Measurements from ENCODE around the gene FUT7.

Gene FUT7

DNA sequence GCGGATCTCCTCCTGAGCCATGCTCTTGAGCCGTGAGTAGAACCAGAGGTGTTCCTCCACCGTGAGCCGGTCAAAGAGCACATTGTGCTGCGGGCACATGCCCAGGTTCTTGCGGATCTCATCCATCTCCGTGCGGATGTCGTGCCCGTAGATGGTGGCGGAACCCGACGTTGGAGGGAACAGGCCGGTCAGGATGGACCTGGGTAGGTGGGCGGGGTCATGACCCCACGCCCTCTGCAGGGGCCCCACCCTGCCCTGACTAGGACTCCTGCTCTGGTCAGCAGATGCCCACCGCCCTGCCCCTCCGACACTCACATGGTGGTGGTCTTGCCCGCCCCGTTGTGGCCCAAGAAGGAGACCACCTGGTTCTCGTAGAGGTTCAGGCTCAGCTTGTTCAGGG lies 15.9 kb downstream of the FUT7 start:
- DNase-seq (ENCODE audit: low spot score): no peak
- H3K4me1 Mint-ChIP-seq (ENCODE audit: low read depth): no peaks in the 10 kb centered on the region
- no peaks in the 10 kb centered on the region for H3K36me3 Mint-ChIP-seq (ENCODE audit: low read depth)
- no peak overlapping the region for H3K27ac Mint-ChIP-seq
- H3K9me3 Mint-ChIP-seq: no peaks in the 10 kb centered on the region
- H3K27me3 Mint-ChIP-seq (ENCODE audit: low read depth): no peaks in the 10 kb centered on the region
- H3K4me3 Mint-ChIP-seq: no peak overlapping the region

DNA sequence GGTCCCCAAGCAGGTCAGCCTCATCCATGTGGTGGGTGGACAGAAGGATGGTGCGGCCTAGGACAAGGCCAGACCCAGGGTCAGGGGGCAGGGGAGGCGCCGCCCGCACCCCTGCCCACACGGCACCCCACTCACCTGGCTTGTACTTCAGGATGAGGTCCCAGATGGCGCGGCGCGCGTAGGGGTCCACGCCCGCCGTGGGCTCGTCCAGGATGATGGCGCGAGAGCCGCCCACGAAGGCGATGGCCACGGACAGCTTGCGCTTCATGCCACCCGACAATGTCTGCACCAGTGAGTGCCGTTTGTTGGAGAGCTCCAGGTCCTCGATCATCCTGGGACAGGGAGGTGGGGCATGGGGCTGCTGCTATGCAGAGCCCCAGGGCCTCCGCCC lies 16.4 kb downstream of the FUT7 start:
- Mint-ChIP-seq H3K4me3 (no peak overlapping the region), H3K27ac (no peak overlapping the region), H3K4me1 (ENCODE audit: low read depth) (no peaks in the 10 kb centered on the region), H3K9me3 (no peaks in the 10 kb centered on the region), H3K36me3 (ENCODE audit: low read depth) (no peaks in the 10 kb centered on the region), H3K27me3 (ENCODE audit: low read depth) (no peaks in the 10 kb centered on the region)
- no peak for DNase-seq (ENCODE audit: low spot score)

DNA sequence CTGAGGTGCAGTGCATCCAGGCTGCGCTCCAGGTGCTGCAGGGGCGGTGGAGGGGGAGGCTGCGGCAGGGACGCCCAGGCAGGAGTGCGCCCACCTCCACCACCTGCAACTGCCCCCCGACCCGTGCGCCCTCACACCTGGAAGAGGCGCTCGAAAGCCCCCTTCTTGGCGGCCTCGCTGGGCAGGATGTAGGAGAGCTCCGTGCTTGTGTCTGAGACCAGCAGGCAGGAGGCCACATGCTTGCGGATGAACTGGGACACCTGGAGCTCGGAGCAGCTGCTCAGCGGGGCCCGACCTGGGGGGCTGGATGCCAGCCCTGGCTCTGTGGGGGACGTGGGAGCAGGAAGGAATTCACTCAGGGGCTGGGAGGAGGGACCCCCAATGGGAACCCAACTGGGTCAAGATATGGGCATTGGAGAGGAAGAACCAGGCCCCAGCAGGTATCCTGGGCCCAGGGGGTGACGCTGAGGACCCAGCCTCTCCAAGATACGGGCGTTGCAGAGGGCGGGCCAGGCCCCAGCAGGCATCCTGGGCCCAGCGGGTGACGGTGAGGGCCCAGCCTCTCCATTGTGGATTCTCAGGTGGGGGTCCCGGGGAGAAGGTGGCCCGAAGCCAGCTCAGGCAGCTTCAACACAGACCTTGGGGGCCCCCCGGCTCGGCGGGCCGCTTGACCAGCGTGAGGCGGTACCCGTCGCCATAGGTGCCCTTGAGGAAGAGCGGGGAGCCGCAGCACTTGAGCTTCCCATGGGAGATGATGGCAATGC lies 16.9 kb downstream of the FUT7 start:
- no peak overlapping the region for H3K4me3 Mint-ChIP-seq
- H3K4me1 Mint-ChIP-seq (ENCODE audit: low read depth): no peaks in the 10 kb centered on the region
- no peaks in the 10 kb centered on the region for H3K27me3 Mint-ChIP-seq (ENCODE audit: low read depth)
- H3K27ac Mint-ChIP-seq: no peak overlapping the region
- no peaks in the 10 kb centered on the region for H3K9me3 Mint-ChIP-seq
- H3K36me3 Mint-ChIP-seq (ENCODE audit: low read depth): no peaks in the 10 kb centered on the region
- no peak for DNase-seq (ENCODE audit: low spot score)

DNA sequence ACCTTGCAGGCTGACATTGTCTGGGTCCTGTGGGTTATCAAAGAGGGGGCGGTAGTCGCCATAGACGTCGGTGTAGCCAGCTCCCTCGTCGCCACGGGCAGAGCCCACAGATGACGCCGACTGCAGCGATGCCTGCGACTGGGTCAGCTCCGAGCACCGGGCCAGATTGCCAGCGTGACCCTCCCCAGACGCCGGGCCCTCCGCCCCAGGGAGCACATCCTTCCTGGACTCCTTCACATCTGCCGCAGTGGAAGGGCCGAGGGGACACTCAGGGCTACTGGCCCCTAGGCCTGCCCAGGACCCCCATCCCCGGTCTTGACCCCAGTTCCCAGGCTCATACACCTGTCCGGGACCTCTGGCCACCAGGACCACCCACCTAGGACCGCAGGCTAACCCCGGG lies 17.7 kb downstream of the FUT7 start:
- Mint-ChIP-seq H3K4me3 (no peak overlapping the region), H3K27ac (no peak overlapping the region)

DNA sequence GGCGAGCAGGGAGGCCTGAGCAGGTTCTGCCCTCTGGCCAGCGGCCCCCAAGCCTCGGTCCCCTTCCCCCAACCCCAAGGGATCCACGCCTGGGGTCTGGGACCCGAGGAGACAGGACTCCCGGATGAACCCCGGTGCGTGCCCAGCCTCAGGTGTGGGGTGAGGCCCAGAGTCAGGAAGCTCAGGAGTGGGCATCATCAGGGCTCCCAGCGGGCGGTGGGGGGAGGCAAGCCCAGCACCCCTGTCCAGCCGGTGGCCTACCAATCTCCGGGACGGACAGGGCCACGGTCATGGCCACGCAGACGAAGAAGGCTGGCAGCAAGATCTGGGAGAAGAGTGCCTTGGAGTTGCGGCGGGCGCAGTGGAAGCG lies 18.3 kb downstream of the FUT7 start:
- no peaks in the 10 kb centered on the region for H3K36me3 Mint-ChIP-seq (ENCODE audit: low read depth)
- no peaks in the 10 kb centered on the region for H3K27me3 Mint-ChIP-seq (ENCODE audit: low read depth)
- H3K9me3 Mint-ChIP-seq: no peaks in the 10 kb centered on the region

More for the DNA sequence above, 17.7 kb downstream of the FUT7 start:
- H3K4me1 Mint-ChIP-seq (ENCODE audit: low read depth): no peaks in the 10 kb centered on the region
- DNase-seq (ENCODE audit: low spot score): no peak
- H3K27me3 Mint-ChIP-seq (ENCODE audit: low read depth): no peaks in the 10 kb centered on the region
- H3K9me3 Mint-ChIP-seq: no peaks in the 10 kb centered on the region
- H3K36me3 Mint-ChIP-seq (ENCODE audit: low read depth): no peaks in the 10 kb centered on the region

DNA sequence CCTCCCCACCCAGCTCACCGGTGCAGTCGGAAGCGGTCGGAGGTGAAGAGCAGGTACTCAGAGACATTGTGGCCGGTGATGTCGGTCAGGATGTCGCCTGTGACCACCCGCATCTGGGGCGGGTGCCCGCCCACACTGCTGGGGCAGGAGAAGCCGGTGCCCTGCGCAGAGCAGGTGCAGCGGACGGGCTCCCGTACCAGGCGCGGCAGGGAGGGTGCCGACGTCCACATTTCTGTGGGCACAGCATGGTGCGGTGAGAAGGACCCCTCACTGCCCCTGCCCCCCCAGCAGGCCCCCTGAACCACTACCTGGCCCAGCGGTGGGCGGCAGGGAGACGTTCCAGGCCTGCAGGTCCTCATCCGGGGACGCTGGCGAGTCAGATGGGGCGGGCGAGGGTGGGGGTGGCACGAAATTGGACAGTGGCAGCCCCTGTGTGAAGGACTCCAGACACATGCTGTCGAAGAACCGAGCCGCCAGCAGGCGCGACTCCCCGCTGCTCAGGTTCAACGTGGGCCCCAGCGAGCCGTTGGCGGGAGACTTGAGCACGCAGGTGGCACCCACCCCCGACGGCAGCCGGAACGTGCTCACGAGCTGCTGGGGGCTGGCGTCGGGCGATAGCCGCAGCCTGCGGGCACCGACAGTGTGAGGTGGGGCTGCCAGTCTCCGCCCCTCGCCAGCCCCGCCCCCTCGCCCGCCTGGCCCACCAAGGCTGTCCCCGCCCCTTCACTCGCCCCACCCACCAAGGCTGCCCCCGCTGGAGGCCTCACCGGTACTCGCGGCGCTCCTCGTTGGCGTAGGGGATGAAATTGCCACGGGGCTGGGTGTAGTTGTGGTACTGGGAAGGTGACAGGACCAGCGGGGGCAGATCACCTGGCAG lies 19.0 kb downstream of the FUT7 start:
- no peak for DNase-seq (ENCODE audit: low spot score)
- H3K27me3 Mint-ChIP-seq (ENCODE audit: low read depth): no peaks in the 10 kb centered on the region
- H3K9me3 Mint-ChIP-seq: no peaks in the 10 kb centered on the region
- H3K4me1 Mint-ChIP-seq (ENCODE audit: low read depth): no peaks in the 10 kb centered on the region
- H3K4me3 Mint-ChIP-seq: no peak overlapping the region
- H3K27ac Mint-ChIP-seq: no peak overlapping the region
- no peaks in the 10 kb centered on the region for H3K36me3 Mint-ChIP-seq (ENCODE audit: low read depth)

More for the DNA sequence above, 18.3 kb downstream of the FUT7 start:
- Mint-ChIP-seq H3K4me3 (no peak overlapping the region), H3K4me1 (ENCODE audit: low read depth) (no peaks in the 10 kb centered on the region), H3K27ac (no peak overlapping the region)
- DNase-seq (ENCODE audit: low spot score): no peak

DNA sequence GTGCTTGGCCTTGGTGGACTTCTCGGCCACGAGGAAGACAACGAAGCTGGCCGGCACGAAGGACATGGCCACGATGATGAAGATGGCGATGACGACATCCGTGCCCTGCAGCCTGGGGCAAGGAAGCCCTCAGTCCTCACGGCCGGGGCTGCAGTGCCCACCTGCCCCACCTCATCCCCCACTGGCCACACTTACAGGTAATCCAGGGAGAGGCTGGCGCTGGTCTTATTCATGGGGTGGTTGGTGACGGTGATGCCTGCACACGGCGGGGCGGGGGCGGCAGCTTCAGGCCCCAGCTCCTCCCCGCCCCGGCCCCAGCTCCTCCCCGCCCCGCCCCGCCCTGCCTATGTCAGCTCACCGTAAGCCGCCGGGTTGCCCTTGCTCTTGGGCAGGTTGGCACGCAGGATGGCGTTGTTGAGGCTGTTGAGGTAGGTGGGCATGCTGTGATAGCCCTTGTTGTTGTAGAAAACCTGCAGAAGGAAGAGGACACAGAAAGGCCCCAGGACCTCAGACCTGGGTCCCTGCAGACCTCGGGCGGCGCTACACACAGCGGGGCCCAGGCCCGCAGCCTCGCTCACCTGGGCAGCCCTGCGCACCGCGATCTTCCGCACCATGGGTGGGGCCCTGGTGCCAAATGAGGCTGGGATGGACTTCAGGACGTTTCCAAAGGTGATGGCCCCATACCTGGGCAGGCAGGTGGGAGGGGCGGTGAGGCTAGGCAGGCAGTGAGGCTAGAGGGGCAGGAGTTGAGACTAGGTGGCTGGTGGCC lies 19.8 kb downstream of the FUT7 start:
- Mint-ChIP-seq H3K4me3 (no peak overlapping the region), H3K36me3 (ENCODE audit: low read depth) (no peaks in the 10 kb centered on the region), H3K4me1 (ENCODE audit: low read depth) (no peaks in the 10 kb centered on the region), H3K27me3 (ENCODE audit: low read depth) (no peaks in the 10 kb centered on the region), H3K27ac (no peak overlapping the region), H3K9me3 (no peaks in the 10 kb centered on the region)
- no peak for DNase-seq (ENCODE audit: low spot score)

DNA sequence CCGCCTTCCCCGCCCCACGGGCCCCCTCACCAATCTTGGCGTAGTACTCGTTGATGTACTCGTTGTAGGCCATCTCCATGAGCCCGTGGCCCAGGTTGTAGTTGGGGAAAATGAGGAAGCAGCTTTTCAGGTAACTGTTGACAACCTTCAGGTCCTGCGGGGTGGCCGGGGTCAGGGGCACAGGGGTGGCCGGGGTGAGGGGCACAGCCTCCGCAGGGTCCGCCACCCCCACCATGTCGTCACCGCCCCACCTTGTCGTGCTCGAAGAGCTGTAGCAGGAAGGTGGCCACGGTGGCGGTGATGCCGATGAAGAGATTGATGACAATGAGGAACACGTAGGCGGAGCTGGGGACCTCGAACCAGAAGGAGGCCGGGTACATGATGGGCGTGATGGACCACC lies 20.7 kb downstream of the FUT7 start:
- Mint-ChIP-seq H3K27me3 (ENCODE audit: low read depth) (no peaks in the 10 kb centered on the region), H3K4me3 (no peak overlapping the region), H3K27ac (no peak overlapping the region), H3K36me3 (ENCODE audit: low read depth) (no peaks in the 10 kb centered on the region), H3K9me3 (no peaks in the 10 kb centered on the region), H3K4me1 (ENCODE audit: low read depth) (no peaks in the 10 kb centered on the region)
- no peak for DNase-seq (ENCODE audit: low spot score)

DNA sequence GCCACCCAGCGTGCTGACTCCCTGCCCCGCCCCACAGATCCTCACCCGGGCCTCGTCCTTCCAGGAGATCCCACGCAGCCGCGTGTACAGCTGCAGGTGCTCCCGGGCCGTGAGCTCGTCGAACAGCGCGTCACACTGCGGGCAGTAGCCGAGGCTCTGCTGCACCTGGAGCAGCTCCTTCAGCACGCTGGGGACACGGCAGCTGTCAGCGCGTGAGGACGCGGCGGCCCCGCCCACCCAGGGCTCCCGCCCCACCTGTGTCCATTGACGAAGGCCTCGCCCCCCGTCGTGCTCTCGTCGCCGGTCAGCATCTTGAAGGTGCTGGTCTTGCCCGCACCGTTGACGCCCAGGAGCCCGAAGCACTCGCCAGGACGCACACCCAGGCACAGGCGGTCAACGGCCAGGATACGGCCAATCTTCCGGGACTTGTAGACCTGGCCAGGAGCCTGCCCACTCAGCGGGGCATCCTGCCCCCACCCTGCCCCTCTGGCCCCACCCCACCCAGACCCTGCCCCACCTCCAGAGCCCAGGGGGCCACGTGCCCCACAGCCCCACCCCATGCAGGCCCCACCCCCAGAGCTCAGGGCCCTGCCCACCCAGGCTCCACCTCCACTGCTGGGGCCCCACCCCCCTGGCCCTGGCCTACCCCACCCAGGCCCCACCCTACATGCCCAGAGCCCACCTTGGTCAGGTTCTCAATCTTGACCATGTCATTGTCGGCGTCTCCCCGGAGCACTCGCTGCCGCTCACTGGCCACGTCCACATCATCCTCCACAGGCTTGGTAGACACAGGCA lies 21.8 kb downstream of the FUT7 start:
- Mint-ChIP-seq H3K9me3 (no peaks in the 10 kb centered on the region), H3K4me3 (no peak overlapping the region), H3K4me1 (ENCODE audit: low read depth) (no peaks in the 10 kb centered on the region), H3K36me3 (ENCODE audit: low read depth) (no peaks in the 10 kb centered on the region), H3K27ac (no peak overlapping the region), H3K27me3 (ENCODE audit: low read depth) (no peaks in the 10 kb centered on the region)
- no peak for DNase-seq (ENCODE audit: low spot score)

DNA sequence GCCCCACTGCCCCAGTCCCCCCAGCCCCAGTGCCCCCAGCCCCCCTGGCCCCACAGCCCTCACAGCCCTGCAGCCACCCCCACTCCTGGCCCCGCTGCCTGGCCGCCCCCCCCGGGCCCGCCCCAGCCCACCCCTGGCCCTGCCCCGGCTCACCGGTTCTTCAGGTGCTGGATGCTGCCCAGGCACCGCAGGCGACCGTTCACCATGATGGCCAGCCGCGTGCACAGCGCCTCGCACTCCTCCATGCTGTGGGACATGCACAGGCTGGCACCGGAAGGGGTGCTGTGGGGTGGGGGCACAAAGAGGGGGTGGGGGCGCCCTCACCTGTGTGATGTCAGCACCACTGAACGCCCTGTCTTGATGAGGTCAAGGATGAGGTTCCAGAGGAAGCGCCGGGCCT lies 22.7 kb downstream of the FUT7 start:
- Mint-ChIP-seq H3K36me3 (ENCODE audit: low read depth) (no peaks in the 10 kb centered on the region), H3K27me3 (ENCODE audit: low read depth) (no peaks in the 10 kb centered on the region), H3K27ac (no peak overlapping the region), H3K4me1 (ENCODE audit: low read depth) (no peaks in the 10 kb centered on the region), H3K9me3 (no peaks in the 10 kb centered on the region), H3K4me3 (no peak overlapping the region)
- no peak for DNase-seq (ENCODE audit: low spot score)

DNA sequence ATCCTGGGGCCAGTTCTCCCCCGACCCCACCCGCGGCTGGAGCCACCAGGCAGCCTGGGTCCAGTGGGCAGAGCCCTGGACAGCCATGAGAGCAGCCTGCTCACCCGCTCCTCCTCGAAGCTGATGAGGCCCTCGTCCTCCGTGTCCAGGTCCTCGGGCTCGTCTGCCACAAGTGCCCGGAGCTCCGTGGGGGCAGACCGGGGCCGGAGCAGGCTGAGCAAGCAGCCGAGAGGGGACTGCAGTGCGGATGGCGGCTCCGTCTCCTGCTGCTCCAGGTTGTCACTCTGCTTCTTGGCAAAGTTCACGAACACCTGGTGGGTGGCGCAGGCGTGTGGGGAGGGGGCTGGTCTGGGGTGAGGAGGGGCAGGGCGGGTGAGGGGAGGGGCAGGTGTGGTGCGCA lies 23.6 kb downstream of the FUT7 start:
- Mint-ChIP-seq H3K4me3 (no peak overlapping the region), H3K4me1 (ENCODE audit: low read depth) (no peaks in the 10 kb centered on the region), H3K27ac (no peak overlapping the region), H3K27me3 (ENCODE audit: low read depth) (no peaks in the 10 kb centered on the region), H3K36me3 (ENCODE audit: low read depth) (no peaks in the 10 kb centered on the region), H3K9me3 (no peaks in the 10 kb centered on the region)
- DNase-seq (ENCODE audit: low spot score): no peak

DNA sequence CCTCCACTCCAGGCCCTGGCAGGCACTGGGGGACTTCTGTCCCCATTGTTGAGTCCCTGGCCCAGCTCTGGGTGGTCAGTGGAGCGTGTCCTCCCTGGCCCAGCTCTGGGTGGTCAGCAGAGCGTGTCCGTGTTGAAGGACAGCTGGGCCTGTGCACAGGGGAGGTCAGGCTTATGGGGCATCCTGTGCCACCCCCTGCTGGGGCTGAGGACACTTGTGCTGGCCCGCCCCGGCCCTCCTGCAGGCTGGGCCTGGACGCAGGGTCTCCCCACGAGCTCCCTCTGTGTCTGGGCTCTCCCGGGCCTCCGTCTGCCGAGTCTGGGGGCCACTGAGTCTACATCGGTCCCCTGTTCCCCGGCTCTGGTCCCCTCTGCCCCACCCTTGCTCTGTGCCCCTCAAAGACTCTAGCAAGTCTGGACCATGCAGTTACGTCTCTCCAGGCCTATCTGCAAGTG lies 24.0 kb downstream of the FUT7 start:
- no peak overlapping the region for H3K27ac Mint-ChIP-seq
- no peaks in the 10 kb centered on the region for H3K36me3 Mint-ChIP-seq (ENCODE audit: low read depth)
- no peak overlapping the region for H3K4me3 Mint-ChIP-seq
- DNase-seq (ENCODE audit: low spot score): no peak
- no peaks in the 10 kb centered on the region for H3K4me1 Mint-ChIP-seq (ENCODE audit: low read depth)
- H3K9me3 Mint-ChIP-seq: no peaks in the 10 kb centered on the region
- no peaks in the 10 kb centered on the region for H3K27me3 Mint-ChIP-seq (ENCODE audit: low read depth)

DNA sequence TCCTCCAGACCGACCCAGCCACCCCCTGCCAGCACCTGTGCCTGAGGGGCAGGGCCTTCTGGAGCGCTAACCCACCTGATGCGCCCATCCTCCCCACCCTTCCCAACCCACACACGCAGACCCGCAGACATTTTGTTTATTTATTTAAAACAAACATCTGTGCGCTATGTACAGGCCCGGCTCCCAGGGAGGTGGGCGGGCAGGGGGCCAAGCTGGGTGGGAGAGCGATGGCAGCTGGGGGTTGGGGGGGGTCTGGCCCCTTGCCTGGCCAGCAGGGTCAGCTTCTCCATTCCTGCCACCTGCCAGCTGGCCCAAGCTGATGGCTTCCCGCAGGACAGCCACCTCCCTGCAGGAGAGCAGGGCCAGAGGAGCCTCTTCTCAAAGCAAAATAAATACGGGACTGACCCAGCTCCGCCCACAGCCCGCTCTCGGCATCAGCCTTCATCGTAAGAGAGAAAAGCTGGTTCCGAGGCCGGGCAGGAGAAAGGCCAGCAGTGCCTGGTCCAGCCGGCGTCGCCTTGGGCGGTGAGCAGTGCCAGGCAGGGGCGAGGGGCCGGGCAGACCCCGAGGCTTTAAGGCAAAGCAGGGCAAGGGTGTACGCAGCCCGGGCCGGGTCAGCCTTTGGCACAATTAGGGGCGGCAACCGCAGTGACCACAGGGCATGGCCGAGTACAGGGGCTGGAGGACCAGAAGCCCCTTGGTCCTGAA lies 24.6 kb downstream of the FUT7 start:
- Mint-ChIP-seq H3K36me3 (ENCODE audit: low read depth) (no peaks in the 10 kb centered on the region), H3K27ac (no peak overlapping the region), H3K4me1 (ENCODE audit: low read depth) (no peaks in the 10 kb centered on the region), H3K27me3 (ENCODE audit: low read depth) (no peaks in the 10 kb centered on the region), H3K9me3 (no peaks in the 10 kb centered on the region), H3K4me3 (no peak overlapping the region)
- no peak for DNase-seq (ENCODE audit: low spot score)
